RWPE2 (cell line): ENCODE results near the gene PCYT2.

Experiments used
- ATAC-seq: fragments of 200-7000 bp; cut with Tn5 transposase; 3 replicates; pipeline ENCODE4 v1.9.1; 2021; ENCODE audit warnings: low read depth
- DNase-seq: peaks from one replicate; pipeline ENCODE4 v3.0.0-alpha.2; 2020; ENCODE audit warnings: low spot score
- H3K27ac ChIP-seq: fragments of 450-650 bp; 2 replicates; pipeline ENCODE4 v1.5.1; 2017; ENCODE audit warnings: mild to moderate bottlenecking; ENCODE audit not compliant: poor library complexity, severe bottlenecking
- H3K27me3 ChIP-seq: fragments of 250-450 bp; sonication (Bioruptor Pico); 2 replicates; pipeline ENCODE4 v1.5.1; 2021; ENCODE audit warnings: mild to moderate bottlenecking, moderate library complexity; ENCODE audit not compliant: insufficient read depth, poor library complexity, severe bottlenecking
- H3K36me3 ChIP-seq: fragments of 250-450 bp; sonication (Bioruptor Pico); 2 replicates; pipeline ENCODE4 v1.5.1; 2020; ENCODE audit warnings: low read depth, mild to moderate bottlenecking, moderate library complexity
- H3K4me1 ChIP-seq: fragments of 250-450 bp; sonication (Bioruptor Pico); 2 replicates; pipeline ENCODE4 v1.5.1; 2021; ENCODE audit warnings: mild to moderate bottlenecking, moderate library complexity; ENCODE audit not compliant: insufficient read depth, poor library complexity, severe bottlenecking
- H3K4me3 ChIP-seq: fragments of 250-450 bp; sonication (Bioruptor Pico); 2 replicates; pipeline ENCODE4 v1.5.1; 2021; ENCODE audit warnings: mild to moderate bottlenecking, moderate library complexity; ENCODE audit not compliant: severe bottlenecking
- H3K9me3 ChIP-seq: fragments of 250-450 bp; sonication (Bioruptor Pico); 2 replicates; pipeline ENCODE4 v1.5.1; 2021; ENCODE audit warnings: mild to moderate bottlenecking, moderate library complexity; ENCODE audit not compliant: severe bottlenecking
- CTCF ChIP-seq: fragments of 450-650 bp; IDR thresholded peaks from one replicate; pipeline ENCODE4 v1.5.1; 2017; ENCODE audit warnings: mild to moderate bottlenecking, moderate library complexity; ENCODE audit not compliant: poor library complexity, severe bottlenecking

The PCYT2 gene

GRCh38 chr17:81863123-81863675 is 48.0 kb downstream of the PCYT2 start:
- H3K27me3 ChIP-seq = no peaks in the 10 kb centered on the region
- DNase-seq = no peak
- H3K36me3 ChIP-seq = peaks cover 68% of the 10 kb centered on the region
- TF ChIP-seq CTCF = no peak
- H3K9me3 ChIP-seq = no peaks in the 10 kb centered on the region
- peaks cover 21% of the 10 kb centered on the region for H3K4me1 ChIP-seq
- H3K4me3 ChIP-seq = no peak overlapping the region
- no peak for ATAC-seq
- H3K27ac ChIP-seq = peak overlapping the region; percentile 80

GRCh38 chr17:81860756-81861568 is 50.2 kb downstream of the PCYT2 start:
- Histone ChIP-seq H3K4me1 (peaks cover 8% of the 10 kb centered on the region), H3K36me3 (peaks cover 77% of the 10 kb centered on the region)

GRCh38 chr17:81859906-81860755 is 51.1 kb downstream of the PCYT2 start, which contains the start of gene P4HB:
Gene P4HB (minus strand): TSS chr17:81860535. CDS start chr17:81860471, 64 bp downstream.
- Histone ChIP-seq H3K27ac (peak within 1 kb of the TSS; percentile 80), H3K4me3 (peak within 1 kb of the TSS; percentile 80), H3K36me3 (peaks cover 77% of the 10 kb centered on the region), H3K9me3 (no peaks in the 10 kb centered on the region), H3K27me3 (no peaks in the 10 kb centered on the region), H3K4me1 (peaks cover 8% of the 10 kb centered on the region)
- TF ChIP-seq CTCF = no peak
- DNase-seq (no peak), ATAC-seq (no peak; the same call in 2 of the 3 replicates)

More at GRCh38 chr17:81860756-81861568, 50.2 kb downstream of the PCYT2 start:
- Histone ChIP-seq H3K27me3 (no peaks in the 10 kb centered on the region), H3K4me3 (peak overlapping the region; percentile 58), H3K9me3 (no peaks in the 10 kb centered on the region), H3K27ac (peak overlapping the region; percentile 80)
- DNase-seq (peak; percentile 100), ATAC-seq (peak; percentile 88)
- no peak for TF ChIP-seq CTCF

- H3K4me1 ChIP-seq = peaks cover 8% of the 10 kb centered on the region
- peak overlapping the region; percentile 73 for H3K27ac ChIP-seq
- TF ChIP-seq CTCF = no peak
Measured at GRCh38 chr17:81858967-81859905, 52.0 kb downstream of the PCYT2 start.

More at GRCh38 chr17:81858967-81859905, 52.0 kb downstream of the PCYT2 start:
- H3K36me3 ChIP-seq = peaks cover 80% of the 10 kb centered on the region
- no peak for ATAC-seq
- H3K4me3 ChIP-seq = peak overlapping the region; percentile 80
- DNase-seq = no peak
- no peaks in the 10 kb centered on the region for H3K27me3 ChIP-seq
- H3K9me3 ChIP-seq = no peaks in the 10 kb centered on the region
